Measurements from ENCODE around the gene RRP8.

Gene RRP8

DNA sequence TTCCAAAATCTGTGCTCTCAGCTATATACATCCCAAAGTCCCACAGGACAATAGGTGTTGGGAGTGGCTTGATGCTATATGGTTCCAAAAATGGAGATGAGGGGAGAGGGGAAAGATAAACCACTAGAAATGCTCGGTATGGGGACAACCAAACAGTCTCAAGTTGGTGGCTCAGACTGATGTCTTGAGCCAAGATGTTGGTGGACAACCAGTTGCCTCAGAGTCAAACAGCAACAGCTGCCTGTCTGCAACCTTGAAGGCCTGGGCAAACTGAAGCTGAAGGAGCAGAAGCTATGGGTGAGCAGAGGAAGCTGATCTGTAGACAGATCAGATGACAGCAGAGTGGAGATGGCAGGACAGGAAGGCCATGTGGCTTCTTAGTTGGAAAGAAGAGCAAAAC, 4.0 kb downstream of the RRP8 start:
- DNase-seq, result no peak

- no peak for DNase-seq
Measured at GRCh38 chr11:6598555-6598954, 4.9 kb downstream of the RRP8 start.

DNA sequence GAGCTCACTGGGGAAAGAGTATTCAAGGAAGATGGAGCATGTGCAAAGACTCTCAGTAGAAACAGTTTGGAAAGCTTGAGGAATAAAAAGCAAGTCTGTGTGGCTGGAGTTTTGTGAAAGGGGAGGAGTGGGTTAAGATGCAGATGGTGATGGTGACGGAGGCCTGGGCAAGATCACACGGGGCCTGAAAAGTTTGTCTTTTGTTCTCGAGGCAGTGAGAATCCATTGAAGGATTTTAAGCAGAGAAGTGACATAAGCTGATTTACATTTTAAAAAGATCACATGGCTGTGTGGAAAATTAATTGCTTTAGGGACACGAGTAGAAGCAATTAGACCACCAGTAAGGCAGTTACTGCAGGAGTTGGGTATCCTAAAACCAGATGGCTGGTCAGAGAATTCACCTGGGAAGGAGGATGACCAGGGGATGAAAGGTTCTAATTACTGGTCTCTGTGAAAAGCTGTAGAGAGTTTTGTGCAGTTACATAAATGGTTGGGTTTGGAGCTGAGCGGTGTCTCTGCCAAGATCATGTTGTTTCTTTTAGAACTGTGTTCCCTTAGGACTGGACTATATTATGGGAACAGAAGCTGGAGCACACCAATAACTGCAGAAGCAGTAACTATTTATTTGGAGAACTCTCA, 7.1 kb downstream of the RRP8 start:
- no peak for DNase-seq

DNA sequence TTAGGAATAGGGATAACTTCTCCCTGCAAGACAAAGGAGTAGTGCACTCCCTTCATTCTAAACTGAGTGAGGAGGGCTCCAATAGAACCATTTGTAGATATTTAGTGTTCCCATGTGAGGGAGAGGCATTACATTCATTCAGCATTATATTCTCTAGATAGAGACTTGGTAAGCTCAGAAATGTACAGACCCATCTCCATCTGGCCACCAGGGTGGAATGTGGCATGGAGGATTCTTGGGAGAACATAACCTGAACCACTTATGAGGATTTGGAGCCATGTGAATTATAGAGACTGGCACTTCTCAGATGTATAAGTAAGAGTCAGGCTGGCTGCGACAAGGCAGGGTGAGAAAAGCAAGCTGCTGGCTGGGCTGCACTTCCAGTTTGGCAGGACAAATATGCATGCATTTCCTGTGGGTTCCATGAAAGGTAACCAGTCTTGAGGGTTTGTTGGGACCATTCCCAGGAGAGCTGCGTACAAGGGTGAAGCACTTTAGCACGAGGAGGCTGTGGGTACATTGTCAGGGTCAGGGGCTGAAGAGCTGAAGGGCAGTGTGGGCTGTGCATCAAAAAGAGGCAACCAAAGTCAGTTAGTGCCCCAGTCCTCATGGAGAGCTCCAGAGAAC, 9.2 kb downstream of the RRP8 start:
- DNase-seq, result no peak

- no peak for DNase-seq
Measured at GRCh38 chr11:6588018-6588417, 15.4 kb downstream of the RRP8 start.

DNA sequence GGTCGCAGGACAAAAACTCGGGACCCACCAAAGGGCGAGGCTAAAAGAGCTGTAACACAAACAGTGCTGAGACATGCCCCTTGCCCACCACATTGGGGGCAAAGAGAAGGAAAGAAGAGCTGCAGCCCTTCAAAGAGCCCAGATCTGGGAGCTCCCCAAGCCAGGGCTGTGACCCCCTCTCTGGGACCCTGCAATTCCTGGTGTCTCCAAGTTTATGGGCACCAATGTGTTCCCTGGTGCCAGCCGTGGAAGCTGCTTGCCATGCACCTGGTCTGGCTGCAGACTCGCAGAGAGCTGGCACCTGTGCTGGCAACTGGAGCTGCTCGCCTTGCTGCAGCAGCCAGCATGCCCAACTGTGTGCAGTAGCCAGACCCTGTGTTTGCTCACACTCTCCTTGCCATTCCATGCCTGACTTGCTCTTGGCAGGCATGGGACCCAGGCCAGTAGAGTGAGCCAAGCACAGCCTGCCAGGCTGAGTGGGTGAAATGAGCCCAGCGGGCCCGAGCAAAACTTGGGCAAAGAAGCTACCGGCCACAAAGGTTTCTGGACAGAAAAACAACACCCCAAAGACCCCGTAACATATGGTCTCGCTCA, 16.0 kb downstream of the RRP8 start:
- no peak for DNase-seq

DNA sequence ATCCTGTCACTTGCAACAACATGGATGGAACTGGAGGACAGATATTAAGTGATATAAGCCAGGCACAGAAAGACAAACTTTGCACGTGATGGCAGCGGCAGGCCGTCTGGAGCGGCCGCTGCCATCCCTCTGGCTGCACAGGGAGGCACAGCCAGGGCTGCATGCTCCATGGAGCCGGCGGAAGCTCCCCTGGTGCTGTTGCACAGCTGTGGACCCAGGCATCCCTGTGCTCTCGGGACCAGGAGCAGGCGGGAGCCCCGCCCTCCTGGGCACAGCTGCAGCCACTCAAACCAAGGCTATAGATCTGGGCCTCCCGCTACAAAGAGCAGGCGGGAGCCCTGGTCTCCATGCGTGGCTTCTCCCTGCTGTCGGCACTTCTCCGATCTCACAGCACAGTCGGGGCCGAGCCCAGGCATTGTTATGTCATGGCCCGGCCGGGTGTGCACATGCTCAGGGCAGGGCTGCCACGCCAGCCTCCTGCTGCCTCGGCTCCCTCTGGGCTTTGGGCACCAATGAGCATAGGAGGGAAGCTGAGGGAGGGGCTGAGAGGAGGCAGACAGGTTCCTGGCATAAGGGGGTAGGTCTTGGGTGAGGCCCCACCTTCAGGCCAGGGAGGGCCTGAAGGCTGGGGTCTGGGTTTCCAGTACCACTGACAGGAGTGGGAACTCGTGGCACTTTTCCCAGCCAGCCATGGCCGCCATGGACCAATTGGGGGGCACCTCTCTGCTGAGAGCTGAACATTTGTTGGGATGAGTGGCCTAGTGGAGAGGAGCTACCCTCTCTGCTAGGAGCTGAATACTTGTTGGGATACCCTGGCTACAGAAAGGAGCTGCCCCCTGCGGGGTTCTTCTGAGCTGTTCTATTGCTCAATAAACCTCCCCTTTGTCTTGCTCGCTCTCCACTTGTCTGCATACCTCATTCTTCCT, 16.7 kb downstream of the RRP8 start:
- DNase-seq, result no peak

DNA sequence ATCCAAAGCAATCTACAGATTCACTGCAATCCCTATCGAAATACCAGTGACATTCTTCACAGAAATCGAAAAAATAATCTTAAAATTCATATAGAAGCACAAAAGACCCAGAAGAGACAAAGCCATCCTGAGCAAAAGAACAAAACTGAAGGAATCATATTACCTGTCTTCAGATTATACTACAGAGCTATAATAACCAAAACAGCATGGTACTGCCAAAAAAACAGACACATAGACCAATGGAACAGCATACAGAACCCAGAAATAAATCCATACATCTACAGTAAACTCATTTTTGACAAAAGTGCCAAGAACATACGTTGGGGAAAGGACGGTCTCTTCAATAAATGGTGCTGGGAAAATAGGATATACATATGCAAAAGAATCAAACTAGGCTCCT, 18.9 kb downstream of the RRP8 start:
- no peak for DNase-seq

DNA sequence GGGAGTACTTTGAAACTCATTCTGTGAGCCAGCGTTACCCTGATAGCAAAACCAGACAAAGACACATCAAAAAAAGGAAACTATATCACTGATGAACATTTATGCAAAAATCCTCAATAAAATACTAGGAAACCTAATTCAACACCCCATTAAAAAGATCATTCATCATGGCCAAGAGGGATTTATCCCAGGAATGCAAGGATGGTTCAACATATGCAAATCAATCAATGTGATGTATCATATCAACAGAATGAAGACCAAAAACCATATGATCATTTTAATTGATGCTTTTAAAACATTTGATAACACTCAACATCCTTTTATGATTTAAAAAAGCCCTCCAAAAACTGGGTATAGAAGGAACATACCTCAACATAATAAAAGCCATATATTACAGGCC, 19.8 kb downstream of the RRP8 start:
- no peak for DNase-seq

DNA sequence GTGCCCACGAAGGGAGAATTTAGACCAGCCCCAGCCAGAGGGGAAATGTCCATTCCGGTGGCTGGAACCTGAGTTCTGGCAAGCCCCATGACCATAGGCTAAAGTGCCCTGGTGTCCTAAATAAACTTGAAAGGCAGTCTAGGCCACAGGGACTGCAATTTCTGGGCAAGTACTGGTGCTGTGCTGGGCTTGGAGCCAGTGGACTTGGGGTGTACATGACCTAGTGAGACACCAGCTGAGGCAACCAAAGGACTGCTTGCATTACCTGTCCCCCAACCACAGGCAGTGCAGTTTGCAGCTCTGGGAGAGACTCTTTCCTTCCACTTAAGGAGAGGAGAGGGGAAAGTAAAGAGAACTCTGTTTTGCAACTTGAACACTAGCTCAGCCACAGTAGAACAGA, 23.7 kb downstream of the RRP8 start:
- DNase-seq, result no peak

- DNase-seq, result no peak
Measured at GRCh38 chr11:6578134-6578533, 25.3 kb downstream of the RRP8 start.

DNA sequence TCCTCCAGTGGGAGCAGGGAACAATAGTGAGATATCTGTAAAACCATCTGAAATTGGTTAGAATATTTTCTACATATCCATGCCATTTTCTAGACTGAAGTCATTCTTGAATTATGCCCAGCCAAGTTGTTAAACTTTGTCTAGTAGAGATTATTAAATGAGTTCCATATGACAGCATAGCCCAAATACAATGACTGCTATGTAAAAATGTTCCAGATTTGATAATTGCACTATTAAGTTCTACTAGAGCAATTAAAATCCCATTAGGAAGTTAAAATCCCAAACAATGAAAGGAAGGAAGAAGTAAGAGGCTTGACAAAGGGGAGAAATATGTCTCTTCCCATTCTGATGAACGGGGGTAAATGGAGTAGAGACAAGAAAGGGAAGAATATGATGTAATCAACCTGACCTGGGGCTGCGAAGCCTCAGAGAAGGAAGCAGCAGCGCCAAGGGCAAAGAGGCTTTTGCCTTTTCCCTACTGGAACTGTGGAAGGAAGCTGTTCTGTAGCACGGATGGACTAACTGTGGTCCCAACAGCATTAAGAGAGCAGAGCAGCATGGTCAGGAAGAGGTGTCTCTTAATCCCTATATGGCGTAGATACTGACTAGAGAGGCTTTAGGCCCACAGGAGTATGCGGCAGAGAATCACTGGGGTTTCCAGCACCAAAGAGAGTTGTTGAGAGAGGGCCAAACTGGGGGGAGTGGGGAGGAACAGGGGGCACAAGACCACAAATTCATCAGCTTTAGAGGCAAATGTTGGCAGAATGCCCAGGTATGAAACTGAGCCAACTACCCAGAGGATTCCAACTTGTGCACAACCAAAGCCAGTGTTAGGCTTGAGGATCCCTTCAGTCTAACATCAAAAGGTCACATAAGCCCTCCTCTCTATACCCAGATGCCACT, 26.7 kb downstream of the RRP8 start:
- no peak for DNase-seq

- no peak for DNase-seq
Measured at GRCh38 chr11:6574816-6575715, 28.4 kb downstream of the RRP8 start.

DNA sequence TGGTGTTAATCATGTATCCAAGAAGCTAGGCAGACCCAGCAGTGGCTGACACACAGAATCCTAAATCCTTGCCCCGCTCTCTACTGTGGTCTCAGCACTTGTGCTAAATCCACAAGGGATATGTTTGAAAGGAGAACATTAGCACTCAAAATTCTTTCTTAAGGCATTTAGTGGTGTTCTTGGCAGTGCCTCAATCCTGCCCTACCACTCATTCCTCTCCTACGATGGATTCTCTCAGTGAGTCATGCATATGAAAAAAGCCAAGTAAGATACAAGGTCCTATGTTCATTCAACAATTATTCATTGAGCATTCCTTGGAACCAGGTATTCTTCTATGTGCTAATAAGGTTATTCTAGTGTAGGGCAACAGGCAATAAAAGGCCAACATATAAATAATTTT, 31.2 kb downstream of the RRP8 start:
- DNase-seq, result no peak

DNA sequence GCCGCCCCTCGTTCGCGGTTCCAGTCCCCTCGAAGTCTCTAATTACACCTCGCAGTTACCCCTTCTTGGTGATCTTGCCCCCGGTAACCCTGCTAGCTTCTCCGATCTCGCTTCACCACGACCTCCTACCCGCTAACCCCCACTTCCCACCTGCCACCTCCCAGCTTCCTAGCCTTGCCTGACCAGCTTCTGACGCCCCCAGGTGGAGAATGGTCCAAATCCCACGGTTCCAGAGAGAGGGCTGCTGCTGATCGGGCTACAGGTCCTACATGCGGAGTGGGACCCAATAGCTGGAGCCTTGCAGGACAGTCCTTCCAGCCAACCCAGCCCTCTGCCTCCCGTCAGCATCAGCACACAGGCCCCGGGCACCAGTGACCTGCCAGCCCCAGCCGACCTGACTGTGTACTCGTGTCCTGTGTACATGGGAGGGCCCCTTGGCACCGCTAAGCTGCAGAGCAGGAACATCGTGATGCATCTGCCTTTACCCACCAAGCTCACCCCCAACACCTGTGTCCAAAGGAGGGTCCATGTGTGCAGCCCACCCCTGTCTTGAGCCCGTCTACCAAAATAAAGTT, 31.9 kb downstream of the RRP8 start:
- no peak for DNase-seq

- DNase-seq, result no peak
Measured at GRCh38 chr11:6570691-6571427, 32.6 kb downstream of the RRP8 start.

DNA sequence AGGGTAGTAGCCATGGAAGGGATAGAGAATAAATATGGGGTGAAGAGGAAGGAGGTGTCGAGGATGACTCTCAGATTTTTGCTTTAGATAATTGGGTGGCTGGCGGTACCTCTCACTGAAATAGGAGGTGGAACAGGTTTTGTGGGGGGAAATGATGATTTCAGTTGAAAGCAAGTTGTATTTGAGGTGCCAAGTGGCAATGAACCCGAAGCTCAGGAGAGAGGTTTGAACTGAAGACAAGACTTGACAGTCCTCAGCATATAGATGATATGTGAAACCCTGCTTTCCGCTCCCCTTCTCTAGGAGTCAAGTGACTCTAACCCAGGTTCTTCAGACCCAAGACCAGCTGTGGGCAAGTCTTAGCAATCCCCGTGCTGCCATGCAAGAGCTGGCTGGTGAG, 33.7 kb downstream of the RRP8 start:
- no peak for DNase-seq

GRCh38 chr11:6568191-6568918, 35.1 kb downstream of the RRP8 start:
- no peak for DNase-seq

GRCh38 chr11:6567371-6567745, 36.1 kb downstream of the RRP8 start:
- DNase-seq, result no peak
